Gastrocnemius medialis (tissue), 4 donors: Measurements from ENCODE around the gene PSKH1.

Experiments
- CTCF ChIP-seq, 5 experiments: fragments of 450-650 bp in 3 of 5; fragments of 200-600 bp in 2 of 5; sonication (generic) in 2 of 5; IDR thresholded peaks in 4 of 5; conservative IDR thresholded peaks in 1 of 5; 1 replicate in 4 of 5; 2 replicates in 1 of 5; pipeline ENCODE4 v1.5.1; 2016 to 2019; ENCODE audit warnings: antibody characterized with exemption in 5 of 5, mild to moderate bottlenecking in 3 of 5, moderate library complexity in 3 of 5
- POLR2A ChIP-seq, 2 donors: fragments of 450-650 bp; IDR thresholded peaks; one replicate each; pipeline ENCODE4 v1.6.1; 2017; ENCODE audit warnings: antibody characterized with exemption in 2 of 2, mild to moderate bottlenecking in 2 of 2, moderate library complexity in 2 of 2

GRCh38 chr16:67949645-67950044 lies 56.6 kb downstream of the PSKH1 start:
- TF ChIP-seq CTCF (IDR thresholded peaks at IDR 0.05 in 4 of 5, conservative IDR thresholded peaks at IDR 0.05 in 1 of 5) (no peak), POLR2A (IDR thresholded peaks at IDR 0.05) (no peak)
